Gastroesophageal sphincter (tissue), 4 donors: Measurements from ENCODE around the gene TBC1D8. TPM values are rescaled to one million over a fixed set of nuclear protein-coding genes. Genes with fewer than 3 reads are reported as not detected.

ENCODE experiments used
- ATAC-seq: fragments of 150-250 bp; one replicate; pipeline ENCODE4 v1.9.1; 2016; ENCODE audit warnings: mild to moderate bottlenecking, moderate library complexity
- H3K27ac ChIP-seq, 4 donors: fragments of 200-600 bp; sonication (generic) in 3 of 4; 1 replicate in 3 of 4; 2 replicates in 1 of 4; pipeline ENCODE4 v1.5.1; 2016 to 2019
- H3K27me3 ChIP-seq: fragments of 200-600 bp; sonication (generic); one replicate; pipeline ENCODE4 v1.5.1; 2019
- H3K36me3 ChIP-seq, 2 donors: fragments of 200-600 bp; sonication (generic); one replicate each; pipeline ENCODE4 v1.5.1; 2019; ENCODE audit warnings: control low read depth in 1 of 2
- H3K4me1 ChIP-seq, 3 donors: fragments of 200-600 bp; sonication (generic); 1 replicate in 2 of 3; 2 replicates in 1 of 3; pipeline ENCODE4 v1.5.1; 2016 to 2019; ENCODE audit warnings: control low read depth in 2 of 3
- H3K4me3 ChIP-seq, 2 donors: fragments of 200-600 bp; sonication (generic); one replicate each; pipeline ENCODE4 v1.5.1; 2019; ENCODE audit warnings: mild to moderate bottlenecking in 1 of 2, moderate library complexity in 1 of 2
- H3K9me3 ChIP-seq, 3 donors: fragments of 200-600 bp; sonication (generic); one replicate each; pipeline ENCODE4 v1.5.1; 2017 to 2019; ENCODE audit warnings: control low read depth in 2 of 3
- CTCF ChIP-seq, 4 experiments: fragments of 200-600 bp in 2 of 4; fragments of 450-650 bp in 2 of 4; sonication (generic) in 1 of 4; IDR thresholded peaks; one replicate each; pipeline ENCODE4 v1.5.1; 2017 to 2019; ENCODE audit warnings: antibody characterized with exemption in 4 of 4, mild to moderate bottlenecking in 2 of 4, moderate library complexity in 2 of 4
- EP300 ChIP-seq: sonication (generic); formaldehyde crosslinking; IDR thresholded peaks from one replicate; pipeline ENCODE4 v1.6.1; 2017; ENCODE audit warnings: antibody characterized with exemption, mild to moderate bottlenecking
- POLR2A ChIP-seq, 2 donors: fragments of 450-650 bp; IDR thresholded peaks; one replicate each; pipeline ENCODE4 v1.6.1; 2017; ENCODE audit warnings: antibody characterized with exemption in 2 of 2, mild to moderate bottlenecking in 2 of 2, moderate library complexity in 1 of 2
- POLR2AphosphoS5 ChIP-seq: sonication (generic); formaldehyde crosslinking; IDR thresholded peaks from one replicate; pipeline ENCODE4 v1.6.1; 2017; ENCODE audit warnings: antibody characterized with exemption
- WGBS, 2 donors: methylation state at CpG; one replicate each; pipeline ENCODE4 v1.1.5; 2018; ENCODE audit warnings: low coverage in 1 of 2; 5-methylcytosine and 5-hydroxymethylcytosine counted together
- total RNA-seq, 4 donors: library from RNA; depleted of rRNA; stranded (reverse); fragments of >200 nt; gene quantifications; one replicate each; pipeline ENCODE4 v1.1.0, GENCODE V29; 2016

The TBC1D8 gene
- total RNA-seq = 10 to 100 TPM; 14.9 to 45.5 (median 32.6) TPM

GRCh38 chr2:101151146-101151858, at the start of gene TBC1D8:
TBC1D8 (minus strand) TSS chr2:101151382; CDS start chr2:101151253, 129 bp downstream.
- no peaks in the 10 kb centered on the region for H3K36me3 ChIP-seq
- no peaks in the 10 kb centered on the region for H3K27me3 ChIP-seq
- peak within 1 kb of the TSS; percentile 71 to 81 for H3K4me3 ChIP-seq
- peak; percentile 90 for ATAC-seq
- TF ChIP-seq CTCF (IDR thresholded peaks at IDR 0.05) (no peak), POLR2AphosphoS5 (peak; percentile 56), EP300 (no peak), POLR2A (IDR thresholded peaks at IDR 0.05) (peak; percentile 77 to 82)
- 0% methylated on average over 2 of the region's 81 CpGs for WGBS, 2 donors
- H3K9me3 ChIP-seq = no peaks in the 10 kb centered on the region
- H3K27ac ChIP-seq = peak within 1 kb of the TSS; percentile 86 to 89 (median 88)
- H3K4me1 ChIP-seq = peaks cover 0 to 47% (median 13%) of the 10 kb centered on the region in 3 donors

- Histone ChIP-seq H3K4me3 (no peak overlapping the region), H3K27ac (no peak overlapping the region), H3K27me3 (no peaks in the 10 kb centered on the region), H3K36me3 (no peaks in the 10 kb centered on the region), H3K4me1 (peaks cover 0 to 13% (median 3%) of the 10 kb centered on the region in 3 donors), H3K9me3 (no peaks in the 10 kb centered on the region)
- 19 to 41% methylated on average over 2 of the region's 2 CpGs for WGBS, 2 donors
- no peak for ATAC-seq
- no peak for TF ChIP-seq POLR2AphosphoS5
- TF ChIP-seq EP300 = no peak
- TF ChIP-seq POLR2A (IDR thresholded peaks at IDR 0.05) = no peak
- no peak for TF ChIP-seq CTCF (IDR thresholded peaks at IDR 0.05)
These were observed 49.5 kb upstream of the TBC1D8 start for GRCh38 chr2:101200676-101201075.

- Histone ChIP-seq H3K9me3 (no peaks in the 10 kb centered on the region), H3K36me3 (no peaks in the 10 kb centered on the region), H3K27me3 (no peaks in the 10 kb centered on the region), H3K27ac (no peak overlapping the region), H3K4me3 (no peak overlapping the region), H3K4me1 (peaks cover 0 to 7% (median 3%) of the 10 kb centered on the region in 3 donors)
- 34 to 40% methylated on average over 7 of the region's 7 CpGs for WGBS, 2 donors
- TF ChIP-seq POLR2AphosphoS5 (no peak), CTCF (IDR thresholded peaks at IDR 0.05) (no peak), EP300 (no peak), POLR2A (IDR thresholded peaks at IDR 0.05) (no peak)
- no peak for ATAC-seq
These were observed 48.1 kb upstream of the TBC1D8 start for GRCh38 chr2:101199251-101199791.

- H3K36me3 ChIP-seq = no peaks in the 10 kb centered on the region
- H3K27me3 ChIP-seq = no peaks in the 10 kb centered on the region
- H3K4me3 ChIP-seq = no peak overlapping the region
- no peak overlapping the region for H3K27ac ChIP-seq
- ATAC-seq = no peak
- H3K9me3 ChIP-seq = no peaks in the 10 kb centered on the region
- WGBS, 2 donors = 86 to 91% methylated on average over 10 to 12 of the region's 12 CpGs
- TF ChIP-seq CTCF (IDR thresholded peaks at IDR 0.05) = no peak
- no peak for TF ChIP-seq POLR2A (IDR thresholded peaks at IDR 0.05)
- TF ChIP-seq POLR2AphosphoS5 = no peak
- no peak for TF ChIP-seq EP300
- peaks cover 0 to 7% (median 3%) of the 10 kb centered on the region in 3 donors for H3K4me1 ChIP-seq
These were observed 46.6 kb upstream of the TBC1D8 start for GRCh38 chr2:101197814-101198213.
